IPS-20b (cell line): ENCODE data around the gene NXPH4.

Experiments used
- H3K27ac ChIP-seq: one replicate; pipeline ENCODE4 v1.5.1; 2013; ENCODE audit warnings: low read length
- H3K27me3 ChIP-seq: 2 replicates; pipeline ENCODE4 v1.6.1; 2013; ENCODE audit warnings: mild to moderate bottlenecking, low read length, inconsistent platforms; ENCODE audit not compliant: insufficient read depth
- H3K36me3 ChIP-seq: 2 replicates; pipeline ENCODE4 v1.6.1; 2013; ENCODE audit warnings: low read depth, mild to moderate bottlenecking, inconsistent platforms, low read length, moderate library complexity; ENCODE audit not compliant: insufficient read depth
- H3K4me1 ChIP-seq: 2 replicates; pipeline ENCODE4 v1.6.1; 2013; ENCODE audit warnings: mild to moderate bottlenecking, control low read depth, inconsistent platforms, low read length, moderate library complexity; ENCODE audit not compliant: insufficient read depth
- H3K4me3 ChIP-seq: 2 replicates; pipeline ENCODE4 v1.5.1; 2013; ENCODE audit warnings: mild to moderate bottlenecking, low read length, inconsistent platforms
- H3K9ac ChIP-seq: 2 replicates; pipeline ENCODE4 v1.6.1; 2013; ENCODE audit warnings: low read depth, mild to moderate bottlenecking, inconsistent platforms, low read length, moderate library complexity
- H3K9me3 ChIP-seq: 2 replicates; pipeline ENCODE4 v1.6.1; 2013; ENCODE audit warnings: mild to moderate bottlenecking, low read depth, low read length, inconsistent platforms; ENCODE audit not compliant: insufficient read depth

NXPH4 gene

DNA sequence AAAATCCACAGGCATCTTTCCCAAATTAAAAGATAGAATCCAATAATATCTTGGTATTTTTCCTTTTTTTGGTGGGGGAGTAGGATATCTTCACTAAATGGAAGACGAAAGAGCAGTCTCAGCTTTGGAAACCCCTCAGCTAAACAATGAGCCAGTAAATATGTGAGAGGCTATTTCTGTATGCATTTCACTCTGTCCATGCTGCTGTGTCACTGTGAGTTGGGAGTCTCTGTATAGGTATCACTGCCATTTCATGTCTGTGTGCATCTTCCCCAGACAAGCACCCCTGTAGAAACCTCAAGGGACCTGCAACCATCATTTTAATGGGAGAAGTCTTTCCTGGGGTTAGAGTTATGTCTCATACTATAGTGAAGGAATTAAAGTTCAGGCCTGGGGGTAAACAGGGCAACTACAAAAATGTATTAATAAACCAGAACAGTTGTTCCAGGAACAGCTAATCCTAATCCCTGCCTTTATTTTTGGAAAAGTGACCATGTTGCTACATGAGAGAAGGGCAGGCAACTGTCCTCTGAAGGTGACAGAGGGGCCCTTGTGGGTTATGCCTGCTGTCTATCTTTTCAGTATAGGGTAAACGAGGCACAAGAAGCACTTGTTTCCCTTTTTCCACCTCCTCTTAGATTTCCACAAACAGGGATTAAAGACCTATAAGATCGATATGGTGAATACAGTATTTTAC lies 45.7 kb downstream of the NXPH4 start:
- H3K4me1 ChIP-seq: peaks cover 8% of the 10 kb centered on the region; the same call in 1 of the 2 replicates
- H3K27me3 ChIP-seq: no peaks in the 10 kb centered on the region
- H3K4me3 ChIP-seq: no peak overlapping the region
- H3K36me3 ChIP-seq: peaks cover 38% of the 10 kb centered on the region
- no peaks in the 10 kb centered on the region for H3K9me3 ChIP-seq
- no peak overlapping the region for H3K9ac ChIP-seq
- H3K27ac ChIP-seq: no peak overlapping the region

DNA sequence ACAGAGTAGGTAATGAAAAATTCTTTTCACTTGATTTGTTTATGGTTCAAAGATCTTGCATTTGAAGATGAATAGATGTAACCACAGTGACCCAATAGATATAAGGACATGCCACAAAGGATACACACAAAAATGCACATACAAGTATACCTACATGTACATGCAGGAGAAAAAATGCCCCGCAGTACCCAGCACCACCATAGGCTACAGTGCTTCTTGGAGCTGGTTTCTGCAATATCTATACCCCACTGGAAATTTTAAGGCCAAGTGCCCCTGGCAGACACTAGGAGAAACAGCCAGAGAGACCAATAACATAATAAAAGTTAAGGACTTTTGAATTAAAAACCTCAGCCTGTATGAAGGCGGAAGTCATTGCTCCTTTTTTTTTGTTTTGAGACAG lies 46.5 kb downstream of the NXPH4 start:
- H3K27ac ChIP-seq: no peak overlapping the region
- no peak overlapping the region for H3K9ac ChIP-seq
- H3K4me3 ChIP-seq: no peak overlapping the region
- H3K36me3 ChIP-seq: peaks cover 34% of the 10 kb centered on the region
- H3K9me3 ChIP-seq: no peaks in the 10 kb centered on the region
- peaks cover 8% of the 10 kb centered on the region; the same call in 1 of the 2 replicates for H3K4me1 ChIP-seq
- no peaks in the 10 kb centered on the region for H3K27me3 ChIP-seq

DNA sequence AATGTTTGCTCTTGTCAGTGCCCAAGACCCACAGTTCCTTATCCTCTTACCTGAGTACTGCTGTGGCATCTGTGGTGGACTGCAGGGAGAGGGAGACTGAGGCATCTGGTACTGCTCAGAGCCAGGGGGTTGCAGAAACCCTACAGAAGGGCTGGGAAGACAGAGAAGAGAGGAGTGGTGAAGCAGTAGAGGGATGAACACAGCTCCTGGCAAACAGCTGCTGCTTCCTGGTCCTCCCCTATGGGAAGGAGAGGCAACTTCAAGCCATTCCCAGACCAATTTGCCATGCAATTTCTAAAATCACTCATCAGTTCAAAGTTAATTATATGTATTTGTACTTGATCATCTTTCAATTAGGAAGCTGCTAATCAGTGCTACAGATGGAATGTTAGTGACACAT lies 50.1 kb downstream of the NXPH4 start:
- Histone ChIP-seq H3K9ac (no peak overlapping the region), H3K27me3 (no peaks in the 10 kb centered on the region), H3K27ac (no peak overlapping the region), H3K36me3 (peaks cover 37% of the 10 kb centered on the region), H3K9me3 (no peaks in the 10 kb centered on the region), H3K4me1 (peaks cover 5% of the 10 kb centered on the region; the same call in 1 of the 2 replicates), H3K4me3 (no peak overlapping the region)

DNA sequence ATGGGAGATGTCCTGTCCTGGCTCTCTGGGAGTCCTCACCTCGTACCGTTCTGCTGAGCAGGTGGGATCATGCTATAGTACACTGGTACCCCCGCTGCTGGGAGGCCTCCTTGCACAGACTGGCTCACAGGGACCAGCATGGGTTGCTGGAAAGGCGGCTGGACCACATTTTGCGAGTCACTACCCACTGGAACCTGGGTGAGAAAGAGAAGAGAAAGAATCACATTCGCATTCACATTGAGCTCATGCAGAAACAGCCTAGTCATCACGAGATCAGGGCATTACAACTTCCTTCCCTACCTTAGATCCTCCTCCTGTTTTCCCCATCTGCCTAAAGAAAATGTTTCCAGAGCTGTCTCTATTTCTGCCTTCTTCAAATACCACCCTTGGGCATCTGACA lies 51.7 kb downstream of the NXPH4 start:
- peaks cover 39% of the 10 kb centered on the region for H3K36me3 ChIP-seq
- H3K9me3 ChIP-seq: no peaks in the 10 kb centered on the region
- H3K27ac ChIP-seq: no peak overlapping the region
- no peak overlapping the region for H3K9ac ChIP-seq
- no peaks in the 10 kb centered on the region for H3K4me1 ChIP-seq
- H3K4me3 ChIP-seq: no peak overlapping the region
- no peaks in the 10 kb centered on the region for H3K27me3 ChIP-seq

DNA sequence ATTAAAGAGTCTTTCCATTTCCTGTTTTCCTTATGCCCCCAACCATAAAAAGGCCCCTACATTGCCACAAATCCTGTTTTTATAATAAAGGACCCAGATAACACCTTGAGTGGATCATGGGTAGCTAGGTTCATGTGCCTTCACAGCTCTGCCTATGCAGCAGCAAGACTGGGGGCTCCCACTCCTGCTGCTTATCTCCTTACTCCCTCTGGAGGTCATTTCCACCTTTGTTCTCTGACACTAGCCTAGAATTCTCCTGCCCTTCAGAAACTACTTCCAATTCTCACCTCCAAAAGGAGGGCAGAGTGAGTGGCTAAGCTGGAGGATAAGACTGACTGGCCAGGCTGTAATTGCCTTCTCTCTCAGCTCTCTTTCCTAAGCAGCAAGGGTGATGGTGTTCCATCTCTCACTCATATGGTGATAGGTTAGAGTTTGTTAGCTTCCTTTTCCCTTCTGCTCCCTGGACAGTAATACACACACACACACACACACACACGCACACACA lies 54.4 kb downstream of the NXPH4 start:
- no peaks in the 10 kb centered on the region for H3K4me1 ChIP-seq
- H3K4me3 ChIP-seq: no peak overlapping the region
- H3K27me3 ChIP-seq: no peaks in the 10 kb centered on the region
- no peaks in the 10 kb centered on the region for H3K9me3 ChIP-seq
- H3K9ac ChIP-seq: no peak overlapping the region
- no peak overlapping the region for H3K27ac ChIP-seq
- H3K36me3 ChIP-seq: peaks cover 35% of the 10 kb centered on the region

DNA sequence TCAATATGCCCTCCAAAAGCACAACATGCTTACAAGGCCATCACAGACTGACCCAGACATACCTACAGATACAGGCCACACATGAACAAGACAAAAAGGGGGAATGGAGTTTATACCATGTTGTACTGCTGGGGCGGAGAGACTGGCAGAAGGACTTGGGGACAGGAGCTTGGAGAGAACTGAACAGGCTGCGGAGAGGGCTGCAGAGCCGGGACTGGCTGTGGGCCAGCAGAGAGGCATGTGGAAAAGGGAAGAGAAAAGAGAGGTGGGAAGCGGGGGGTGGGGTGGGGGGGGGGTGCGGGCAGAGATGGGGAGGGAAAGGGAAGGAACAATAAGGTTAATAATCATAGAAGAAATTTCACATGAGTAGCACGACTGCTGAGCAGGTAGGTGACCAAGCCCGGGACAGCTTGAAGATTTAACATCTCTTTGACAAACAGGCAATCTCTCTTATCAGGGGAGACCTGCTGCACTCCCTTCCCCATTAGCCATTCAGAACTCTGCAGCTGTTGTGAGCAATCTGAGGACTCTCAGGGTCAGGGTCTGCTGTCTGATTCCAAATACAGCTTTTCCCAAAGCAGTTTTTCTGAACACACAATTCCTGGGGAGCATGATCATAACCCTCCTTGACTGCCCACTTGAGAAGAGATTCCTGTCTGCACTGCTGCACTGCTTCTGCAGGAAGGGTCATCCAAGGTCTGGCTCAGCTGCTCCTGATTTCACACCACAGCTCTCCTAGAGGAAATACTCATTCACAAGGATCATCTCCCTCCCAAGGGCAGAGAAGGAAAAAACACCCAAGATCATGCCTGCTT lies 56.0 kb downstream of the NXPH4 start:
- H3K27ac ChIP-seq: no peak overlapping the region
- H3K4me3 ChIP-seq: no peak overlapping the region

DNA sequence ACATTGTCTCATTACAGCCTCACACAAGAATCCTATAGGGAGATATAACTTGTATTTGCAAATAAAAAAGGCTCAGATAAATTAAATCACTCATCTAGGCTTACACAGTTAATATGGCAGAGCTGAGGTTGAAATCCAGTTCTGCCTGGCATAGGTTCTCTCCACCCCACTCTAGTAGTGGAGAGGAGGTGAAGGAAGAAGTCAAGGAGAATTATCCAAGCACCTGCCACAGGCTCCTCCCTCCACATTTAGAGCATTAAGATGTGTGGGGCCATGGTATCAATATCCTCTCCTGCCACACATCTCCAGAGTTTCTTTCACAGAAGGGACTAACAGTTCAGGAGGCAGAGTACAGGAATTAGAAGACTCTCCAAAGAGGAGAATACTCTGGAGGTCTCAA lies 56.9 kb downstream of the NXPH4 start:
- Histone ChIP-seq H3K4me1 (no peaks in the 10 kb centered on the region), H3K27ac (no peak overlapping the region), H3K36me3 (peaks cover 30% of the 10 kb centered on the region), H3K9ac (no peak overlapping the region), H3K4me3 (no peak overlapping the region), H3K9me3 (no peaks in the 10 kb centered on the region), H3K27me3 (no peaks in the 10 kb centered on the region)

More for the DNA sequence above, 56.0 kb downstream of the NXPH4 start:
- no peaks in the 10 kb centered on the region for H3K4me1 ChIP-seq
- H3K9me3 ChIP-seq: no peaks in the 10 kb centered on the region
- no peak overlapping the region for H3K9ac ChIP-seq
- peaks cover 28% of the 10 kb centered on the region for H3K36me3 ChIP-seq
- no peaks in the 10 kb centered on the region for H3K27me3 ChIP-seq
